HG03064 (cell line): ENCODE measurements around the gene RUSC1.
"Not testable (repeated sequence)": the region's sequence is repeated elsewhere in the genome, so short reads cannot be mapped to it uniquely, and the experiment has no call there.

Experiments
- ATAC-seq: cut with Tn5 transposase; IDR thresholded peaks from one replicate; pipeline ENCODE4 v1.9.1; 2021; ENCODE audit warnings: low read depth; ENCODE audit not compliant: unreplicated experiment

RUSC1 gene, protein sequence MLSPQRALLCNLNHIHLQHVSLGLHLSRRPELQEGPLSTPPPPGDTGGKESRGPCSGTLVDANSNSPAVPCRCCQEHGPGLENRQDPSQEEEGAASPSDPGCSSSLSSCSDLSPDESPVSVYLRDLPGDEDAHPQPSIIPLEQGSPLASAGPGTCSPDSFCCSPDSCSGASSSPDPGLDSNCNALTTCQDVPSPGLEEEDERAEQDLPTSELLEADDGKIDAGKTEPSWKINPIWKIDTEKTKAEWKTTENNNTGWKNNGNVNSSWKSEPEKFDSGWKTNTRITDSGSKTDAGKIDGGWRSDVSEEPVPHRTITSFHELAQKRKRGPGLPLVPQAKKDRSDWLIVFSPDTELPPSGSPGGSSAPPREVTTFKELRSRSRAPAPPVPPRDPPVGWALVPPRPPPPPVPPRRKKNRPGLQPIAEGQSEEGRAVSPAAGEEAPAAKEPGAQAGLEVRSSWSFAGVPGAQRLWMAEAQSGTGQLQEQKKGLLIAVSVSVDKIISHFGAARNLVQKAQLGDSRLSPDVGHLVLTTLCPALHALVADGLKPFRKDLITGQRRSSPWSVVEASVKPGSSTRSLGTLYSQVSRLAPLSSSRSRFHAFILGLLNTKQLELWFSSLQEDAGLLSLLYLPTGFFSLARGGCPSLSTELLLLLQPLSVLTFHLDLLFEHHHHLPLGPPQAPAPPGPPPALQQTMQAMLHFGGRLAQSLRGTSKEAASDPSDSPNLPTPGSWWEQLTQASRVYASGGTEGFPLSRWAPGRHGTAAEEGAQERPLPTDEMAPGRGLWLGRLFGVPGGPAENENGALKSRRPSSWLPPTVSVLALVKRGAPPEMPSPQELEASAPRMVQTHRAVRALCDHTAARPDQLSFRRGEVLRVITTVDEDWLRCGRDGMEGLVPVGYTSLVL

DNA sequence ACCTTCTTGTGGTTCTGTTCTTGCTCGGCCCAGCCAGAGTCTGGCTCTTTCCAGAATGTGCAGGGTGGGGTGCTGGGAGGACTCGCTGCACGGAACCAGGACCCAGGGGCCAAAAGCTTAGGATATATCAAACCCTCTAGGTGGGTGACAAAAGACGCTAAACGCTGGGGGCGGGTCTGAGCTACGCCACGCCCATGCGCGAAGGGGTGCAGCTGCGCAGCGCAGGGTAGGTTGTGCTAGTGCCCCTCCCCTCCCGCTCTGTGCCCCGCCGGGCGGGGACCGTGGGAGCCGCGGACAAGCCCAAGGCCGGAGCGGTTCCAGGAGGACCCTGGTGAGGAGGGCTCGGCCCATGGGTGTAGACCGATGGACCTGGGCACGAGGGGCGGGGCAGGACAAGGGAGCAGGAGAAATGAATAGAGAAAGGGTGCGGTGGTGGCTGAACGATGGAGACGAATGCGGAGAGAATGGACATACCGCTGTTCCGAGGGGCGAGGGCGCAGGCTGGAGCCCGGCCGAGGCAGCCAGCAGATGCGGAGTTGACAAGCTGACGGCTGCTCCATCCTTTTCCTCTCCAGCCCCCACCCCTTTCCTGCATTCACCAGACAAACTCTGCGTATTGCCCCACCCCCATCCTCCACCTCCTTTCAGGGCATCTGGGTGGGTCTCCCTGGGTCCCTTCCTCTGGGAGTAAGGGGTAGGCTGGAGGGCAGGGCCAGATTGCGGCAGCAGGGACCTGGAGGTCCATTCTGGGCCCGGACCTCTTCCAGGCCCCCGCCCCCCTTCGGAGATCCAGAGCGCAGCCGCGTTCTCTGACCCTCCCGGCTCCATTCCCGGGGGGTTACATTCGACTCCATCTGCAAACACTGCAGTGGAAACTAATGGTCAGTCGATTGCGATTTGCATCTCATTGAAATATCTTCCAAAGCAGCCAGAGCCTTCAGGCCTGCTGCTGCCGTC, at the start of gene RUSC1:
TSS of gene RUSC1 (plus strand) at position 234 of the 957 bp plus-strand sequence. CDS start 880 bp downstream, outside the sequence.
- ATAC-seq = no peak

DNA sequence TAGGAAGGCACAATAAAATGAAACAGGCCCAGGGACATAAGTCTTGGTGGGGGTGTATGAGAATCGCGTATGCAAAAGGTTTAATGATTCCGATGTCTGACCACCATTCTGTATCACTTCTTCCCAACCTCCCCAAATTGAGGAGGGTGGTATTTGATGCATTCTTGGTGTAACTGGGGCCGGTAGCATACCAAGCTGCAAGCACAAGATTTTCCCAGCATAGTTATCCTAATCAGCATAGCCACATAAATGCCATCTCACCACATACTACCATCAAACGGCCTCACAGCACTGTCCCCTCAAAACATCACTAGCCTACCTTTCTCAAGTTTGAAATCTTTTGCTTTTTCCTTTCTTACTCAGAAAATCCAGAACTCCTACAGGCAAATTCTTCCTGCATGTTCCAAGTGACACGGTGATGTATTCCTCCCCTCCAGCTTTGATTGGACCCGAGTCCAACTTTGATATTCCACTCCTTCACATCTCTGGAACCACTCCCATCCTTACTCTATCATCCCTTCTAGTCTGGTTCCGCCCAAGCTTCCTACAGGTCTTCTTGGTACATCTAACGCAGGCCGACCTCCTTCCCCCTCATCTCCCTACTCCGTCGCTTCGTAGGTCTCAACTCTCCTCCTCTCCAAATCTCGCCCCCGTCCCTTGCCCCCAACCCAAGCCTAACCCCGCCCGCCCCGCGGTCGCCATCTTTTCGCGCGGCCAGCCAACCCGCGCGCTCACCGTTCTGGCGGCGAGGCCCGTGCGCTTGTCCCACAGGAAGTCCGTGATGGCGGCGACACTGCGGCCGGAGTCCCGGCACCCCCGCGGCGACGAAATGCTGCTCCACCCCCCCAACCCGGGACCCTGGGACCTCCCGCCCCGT, 48.0 kb upstream of the RUSC1 start:
- ATAC-seq = peak; percentile 37

DNA sequence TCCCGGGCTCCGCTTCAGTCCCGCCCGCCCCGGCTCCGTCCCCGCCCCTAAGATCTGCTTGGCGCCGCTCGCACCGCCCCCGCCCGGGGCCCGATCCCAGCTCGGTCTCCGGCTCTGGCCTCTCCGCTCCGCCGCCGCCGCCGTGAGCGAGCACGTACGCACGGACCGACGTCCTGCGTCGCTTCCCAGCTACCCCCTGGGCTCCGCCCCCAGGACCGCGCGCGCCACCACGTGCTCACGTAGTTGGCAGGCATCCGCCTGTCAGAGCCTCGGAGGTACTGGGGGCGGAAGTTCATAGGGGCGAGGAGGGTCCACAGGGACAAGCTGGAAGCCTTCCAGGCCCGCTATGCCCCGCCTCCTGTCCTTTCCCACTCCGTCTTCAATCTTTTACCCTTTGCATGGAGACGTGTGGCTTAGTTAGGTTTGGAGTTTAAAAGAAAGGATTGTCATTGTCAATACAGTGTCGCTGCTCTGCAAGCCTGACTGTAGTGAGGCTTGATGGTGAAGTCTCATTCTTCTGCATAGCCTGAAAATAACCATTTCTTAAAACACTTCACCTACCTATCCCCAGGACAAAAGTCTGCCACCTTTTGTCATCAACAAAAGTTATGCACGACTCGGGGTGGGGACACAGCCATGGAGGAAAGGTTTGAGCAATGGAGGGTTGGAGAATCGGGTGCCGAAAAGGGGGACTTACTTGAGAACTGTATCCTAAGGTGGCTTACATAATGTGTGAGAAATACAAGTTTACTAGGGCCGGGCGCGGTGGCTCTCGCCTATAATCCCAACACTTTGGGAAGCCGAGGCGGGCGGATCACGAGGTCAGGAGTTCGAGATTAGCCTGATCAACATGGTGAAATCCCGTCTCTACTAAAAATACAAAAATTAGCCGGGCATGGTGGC, 47.1 kb upstream of the RUSC1 start, which contains the start of gene CLK2:
TSS of gene CLK2 (minus strand) at position 162 of the 903 bp plus-strand sequence. CDS start 2,527 bp downstream, outside the sequence.
- ATAC-seq = peak; percentile 68

DNA sequence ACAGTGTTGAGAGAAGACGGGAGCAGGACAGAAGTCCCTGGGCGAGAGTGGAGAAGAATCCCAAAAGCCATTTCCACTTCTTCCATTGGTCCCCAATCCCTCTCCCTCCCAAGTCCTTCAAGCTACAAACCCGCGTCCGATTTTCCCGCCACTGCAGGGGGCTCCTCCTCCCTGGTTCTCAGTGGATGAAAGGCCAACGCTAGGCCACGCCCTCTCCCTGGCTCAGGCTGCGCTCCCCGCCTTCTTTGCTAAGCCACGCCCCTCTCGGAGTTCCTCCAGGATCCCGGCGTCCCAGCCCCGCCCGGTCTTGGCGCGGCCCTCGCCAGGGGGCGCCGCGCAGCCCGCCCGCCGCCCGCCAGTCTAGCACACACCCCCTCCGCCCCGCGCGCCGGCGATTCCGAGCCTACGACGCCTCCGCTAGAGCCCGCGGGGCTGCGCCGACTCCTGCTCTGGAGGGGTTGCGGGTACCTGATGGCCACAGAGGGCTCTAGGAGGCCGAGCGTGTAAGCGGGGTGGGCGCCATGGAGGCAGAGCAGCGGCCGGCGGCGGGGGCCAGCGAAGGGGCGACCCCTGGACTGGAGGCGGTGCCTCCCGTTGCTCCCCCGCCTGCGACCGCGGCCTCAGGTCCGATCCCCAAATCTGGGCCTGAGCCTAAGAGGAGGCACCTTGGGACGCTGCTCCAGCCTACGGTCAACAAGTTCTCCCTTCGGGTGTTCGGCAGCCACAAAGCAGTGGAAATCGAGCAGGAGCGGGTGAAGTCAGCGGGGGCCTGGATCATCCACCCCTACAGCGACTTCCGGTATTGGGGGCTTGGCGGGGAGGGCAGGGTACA, 43.4 kb upstream of the RUSC1 start, which contains the start of gene HCN3:
TSS of gene HCN3 (plus strand) at position 394 of the 832 bp plus-strand sequence. CDS start at position 522, 128 bp downstream.
- peak; percentile 54 for ATAC-seq

GRCh38 chr1:155277902-155278688, 42.6 kb upstream of the RUSC1 start:
- ATAC-seq = no peak

DNA sequence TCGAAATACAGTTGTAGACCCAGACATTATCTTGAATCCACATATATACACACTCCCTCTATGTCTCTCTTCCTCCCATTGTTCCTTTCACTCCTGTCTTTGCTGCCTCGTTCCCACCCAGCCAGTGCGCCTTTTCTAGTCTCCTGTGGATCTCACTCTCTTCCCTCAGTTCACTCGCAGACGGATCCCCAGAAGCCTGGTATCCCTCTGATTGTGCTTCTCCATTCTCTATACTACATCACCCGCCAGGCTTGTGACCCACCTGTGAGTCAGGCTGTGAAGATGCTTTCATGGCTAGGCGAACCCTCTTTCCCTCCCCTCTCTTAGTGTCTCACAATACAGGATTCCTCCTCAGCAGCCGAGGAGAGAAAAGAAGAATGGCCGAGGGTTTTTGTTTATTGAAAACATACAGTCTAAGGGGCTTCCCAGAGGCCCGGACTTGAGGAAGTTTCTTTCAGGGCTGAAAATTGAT, 42.0 kb upstream of the RUSC1 start:
- no peak for ATAC-seq

DNA sequence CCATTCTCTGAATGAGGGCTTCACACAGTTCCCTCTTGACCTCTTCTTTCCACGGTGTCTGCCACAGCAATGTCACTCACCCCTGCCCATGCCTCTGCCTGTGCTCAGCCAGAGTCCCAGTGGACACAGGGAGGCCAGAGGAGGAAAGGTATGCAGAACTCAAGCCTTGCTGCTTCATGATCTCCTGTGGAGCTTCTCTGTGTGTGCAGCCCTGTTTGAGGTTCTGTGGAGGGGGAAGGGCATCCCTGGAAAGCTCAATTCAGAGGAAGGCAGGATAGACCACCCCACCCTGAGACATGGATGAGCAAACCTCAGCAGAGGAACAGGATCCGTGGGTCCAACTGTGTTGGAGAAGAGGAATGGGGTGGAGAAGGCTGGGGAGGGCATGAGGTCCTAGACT, 41.4 kb upstream of the RUSC1 start:
- ATAC-seq = no peak

DNA sequence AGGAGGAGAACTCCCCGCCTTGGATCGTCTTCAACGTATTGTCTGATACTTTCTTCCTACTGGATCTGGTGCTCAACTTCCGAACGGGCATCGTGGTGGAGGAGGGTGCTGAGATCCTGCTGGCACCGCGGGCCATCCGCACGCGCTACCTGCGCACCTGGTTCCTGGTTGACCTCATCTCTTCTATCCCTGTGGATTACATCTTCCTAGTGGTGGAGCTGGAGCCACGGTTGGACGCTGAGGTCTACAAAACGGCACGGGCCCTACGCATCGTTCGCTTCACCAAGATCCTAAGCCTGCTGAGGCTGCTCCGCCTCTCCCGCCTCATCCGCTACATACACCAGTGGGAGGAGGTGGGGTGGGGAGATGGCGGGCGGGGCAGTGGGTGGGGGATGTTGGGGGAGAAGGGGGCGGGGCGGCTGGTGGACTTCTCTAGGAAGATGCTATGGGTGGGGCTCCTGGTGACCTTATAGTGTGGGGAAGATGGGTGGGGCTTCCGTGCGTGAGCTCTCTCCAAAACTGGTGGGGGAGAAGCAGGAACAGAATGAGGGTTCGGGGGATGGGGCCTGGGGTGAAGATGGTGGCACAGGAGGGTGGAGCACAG, 38.1 kb upstream of the RUSC1 start:
- no peak for ATAC-seq

DNA sequence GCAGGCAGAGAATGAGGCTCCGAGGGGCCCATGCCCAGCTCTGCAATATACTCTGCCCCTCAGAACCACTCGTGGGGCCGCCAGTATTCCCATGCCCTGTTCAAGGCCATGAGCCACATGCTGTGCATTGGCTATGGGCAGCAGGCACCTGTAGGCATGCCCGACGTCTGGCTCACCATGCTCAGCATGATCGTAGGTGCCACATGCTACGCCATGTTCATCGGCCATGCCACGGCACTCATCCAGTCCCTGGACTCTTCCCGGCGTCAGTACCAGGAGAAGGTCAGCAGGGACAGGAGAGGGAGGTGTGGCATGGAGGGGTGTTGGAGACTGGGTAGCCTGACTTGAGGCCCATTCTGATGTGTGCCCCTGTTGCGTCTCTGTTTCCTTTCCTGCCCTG, 36.2 kb upstream of the RUSC1 start:
- no peak for ATAC-seq

GRCh38 chr1:155285063-155285462, 35.6 kb upstream of the RUSC1 start:
- ATAC-seq = no peak

DNA sequence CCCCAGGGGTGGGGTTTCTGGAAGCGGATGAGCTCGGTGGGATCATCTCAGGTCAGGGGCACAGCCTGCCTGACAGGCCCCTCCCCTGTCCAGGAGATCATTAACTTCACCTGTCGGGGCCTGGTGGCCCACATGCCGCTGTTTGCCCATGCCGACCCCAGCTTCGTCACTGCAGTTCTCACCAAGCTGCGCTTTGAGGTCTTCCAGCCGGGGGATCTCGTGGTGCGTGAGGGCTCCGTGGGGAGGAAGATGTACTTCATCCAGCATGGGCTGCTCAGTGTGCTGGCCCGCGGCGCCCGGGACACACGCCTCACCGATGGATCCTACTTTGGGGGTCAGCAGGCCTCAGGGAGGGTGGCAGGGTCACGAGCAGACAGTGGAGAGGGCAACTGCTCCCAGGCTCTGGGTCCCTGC, 35.1 kb upstream of the RUSC1 start:
- no peak for ATAC-seq

DNA sequence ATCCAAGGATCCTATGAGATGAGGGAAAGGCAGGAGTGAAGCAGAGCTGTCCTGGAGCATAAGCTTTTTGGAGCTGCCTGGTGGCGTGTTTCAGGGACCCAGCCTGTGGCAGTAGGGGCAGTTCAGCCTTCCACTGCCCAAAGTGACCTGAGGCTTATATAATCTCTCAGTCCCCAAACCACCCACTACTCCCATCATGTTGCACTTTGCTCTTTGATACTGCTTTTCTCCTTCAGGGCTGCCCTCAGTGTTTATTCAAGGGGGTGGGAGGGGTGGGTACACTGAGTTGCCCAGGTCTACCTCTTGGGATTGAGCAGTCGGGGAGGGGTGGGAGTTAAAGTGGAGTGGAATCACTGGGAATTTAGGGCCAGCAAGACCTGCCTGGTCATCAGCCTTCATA, 34.1 kb upstream of the RUSC1 start:
- ATAC-seq = no peak

DNA sequence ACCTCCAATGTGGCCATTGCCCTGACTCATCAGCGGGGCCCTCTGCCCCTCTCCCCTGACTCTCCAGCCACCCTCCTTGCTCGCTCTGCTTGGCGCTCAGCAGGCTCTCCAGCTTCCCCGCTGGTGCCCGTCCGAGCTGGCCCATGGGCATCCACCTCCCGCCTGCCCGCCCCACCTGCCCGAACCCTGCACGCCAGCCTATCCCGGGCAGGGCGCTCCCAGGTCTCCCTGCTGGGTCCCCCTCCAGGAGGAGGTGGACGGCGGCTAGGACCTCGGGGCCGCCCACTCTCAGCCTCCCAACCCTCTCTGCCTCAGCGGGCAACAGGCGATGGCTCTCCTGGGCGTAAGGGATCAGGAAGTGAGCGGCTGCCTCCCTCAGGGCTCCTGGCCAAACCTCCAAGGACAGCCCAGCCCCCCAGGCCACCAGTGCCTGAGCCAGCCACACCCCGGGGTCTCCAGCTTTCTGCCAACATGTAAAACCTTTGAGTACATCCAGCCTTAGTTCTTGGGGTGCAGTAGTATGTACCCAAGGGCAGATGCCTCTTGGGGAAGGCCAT, 32.6 kb upstream of the RUSC1 start:
- ATAC-seq = no peak

DNA sequence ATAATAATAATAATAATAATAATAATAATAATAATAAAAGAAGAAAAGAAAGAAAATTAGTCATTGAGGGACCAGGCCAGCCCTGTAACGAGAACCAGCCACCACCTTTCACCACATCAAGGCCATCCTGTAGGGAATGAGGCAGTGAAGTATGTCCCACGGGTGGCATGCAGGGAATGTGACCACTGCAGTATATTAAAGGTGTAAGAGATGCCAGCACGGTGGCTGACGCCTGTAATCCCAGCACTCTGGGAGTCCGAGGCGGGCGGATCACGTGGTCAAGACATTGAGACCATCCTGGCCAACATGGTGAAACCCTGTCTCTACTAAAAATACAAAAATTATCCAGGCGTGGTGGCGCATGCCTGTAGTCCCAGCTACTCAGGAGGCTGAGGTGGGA, 29.7 kb upstream of the RUSC1 start:
- not testable (repeated sequence) for ATAC-seq

GRCh38 chr1:155293086-155293749, 27.5 kb upstream of the RUSC1 start:
- no peak for ATAC-seq
